ENCODE measurements around the gene OR52I1.

Gene OR52I1, protein sequence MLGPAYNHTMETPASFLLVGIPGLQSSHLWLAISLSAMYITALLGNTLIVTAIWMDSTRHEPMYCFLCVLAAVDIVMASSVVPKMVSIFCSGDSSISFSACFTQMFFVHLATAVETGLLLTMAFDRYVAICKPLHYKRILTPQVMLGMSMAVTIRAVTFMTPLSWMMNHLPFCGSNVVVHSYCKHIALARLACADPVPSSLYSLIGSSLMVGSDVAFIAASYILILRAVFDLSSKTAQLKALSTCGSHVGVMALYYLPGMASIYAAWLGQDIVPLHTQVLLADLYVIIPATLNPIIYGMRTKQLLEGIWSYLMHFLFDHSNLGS

DNA sequence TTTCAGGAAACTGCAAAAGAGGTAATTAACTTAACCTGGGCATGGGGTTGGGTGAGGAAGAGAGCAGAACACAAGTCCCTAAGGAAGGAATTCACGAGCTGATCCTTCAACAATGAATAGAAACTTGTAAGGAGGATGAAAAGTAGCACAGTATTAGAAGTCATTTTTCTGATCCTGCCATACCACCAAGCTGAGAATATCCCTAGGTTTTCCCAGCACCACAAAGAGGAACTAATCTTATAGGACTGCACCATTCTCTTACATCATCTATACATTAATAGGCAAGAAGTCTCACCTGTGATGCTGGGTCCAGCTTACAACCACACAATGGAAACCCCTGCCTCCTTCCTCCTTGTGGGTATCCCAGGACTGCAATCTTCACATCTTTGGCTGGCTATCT, at the start of gene OR52I1:
Gene OR52I1 (plus strand): TSS at position 301 of the 400 bp plus-strand sequence. CDS start 0 bp downstream, at position 301.
- in situ Hi-C loops (cut with MboI; ENCODE audit: low sequenced_read_pairs): no loop called here

DNA sequence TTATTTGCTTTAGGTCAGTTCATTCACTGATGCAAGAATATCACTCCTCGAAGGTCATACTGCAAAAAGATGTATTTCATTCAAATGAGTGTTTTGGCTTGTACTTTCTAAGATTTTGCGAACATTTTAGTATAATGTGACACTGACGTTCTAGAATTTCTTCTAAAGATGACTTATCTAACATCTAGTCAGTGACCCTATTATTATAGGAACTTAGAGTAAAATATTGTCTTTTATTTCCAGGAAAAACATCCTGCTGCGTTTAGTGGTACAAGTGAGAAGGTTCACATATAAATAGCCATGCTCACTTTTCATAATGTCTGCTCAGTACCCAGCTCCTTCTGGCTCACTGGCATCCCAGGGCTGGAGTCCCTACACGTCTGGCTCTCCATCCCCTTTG, 48.9 kb upstream of the OR52I1 start, which contains the start of gene OR52M1:
Gene OR52M1 (plus strand): TSS at position 301 of the 400 bp plus-strand sequence. CDS start 0 bp downstream, at position 301.
- in situ Hi-C loops (cut with MboI; ENCODE audit: low sequenced_read_pairs): loop anchor here (10.0 kb wide), 1 partner anchor 360 kb away; no protein-coding TSS in a partner anchor

DNA sequence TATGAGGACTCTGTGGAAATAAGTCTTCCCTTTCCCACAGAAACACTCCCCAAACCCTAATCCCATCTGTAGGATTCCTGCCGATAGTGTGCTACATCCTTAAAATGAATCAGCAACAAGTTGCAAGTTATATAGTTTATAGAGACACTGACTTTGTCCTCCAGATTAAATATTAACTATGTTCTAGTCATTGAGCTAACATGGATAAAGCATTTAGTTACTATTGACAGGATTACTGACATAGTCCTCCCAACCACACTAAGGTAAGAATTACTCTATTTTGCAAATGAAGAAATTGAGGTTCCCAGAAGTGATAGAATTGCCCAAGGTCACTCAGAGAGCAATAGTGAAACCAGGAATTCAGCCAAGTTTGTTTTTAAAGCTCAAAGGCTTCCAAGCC, 47.0 kb upstream of the OR52I1 start:
- in situ Hi-C loops (cut with MboI; ENCODE audit: low sequenced_read_pairs): loop anchor here (10.0 kb wide), 1 partner anchor 362 kb away; no protein-coding TSS in a partner anchor

DNA sequence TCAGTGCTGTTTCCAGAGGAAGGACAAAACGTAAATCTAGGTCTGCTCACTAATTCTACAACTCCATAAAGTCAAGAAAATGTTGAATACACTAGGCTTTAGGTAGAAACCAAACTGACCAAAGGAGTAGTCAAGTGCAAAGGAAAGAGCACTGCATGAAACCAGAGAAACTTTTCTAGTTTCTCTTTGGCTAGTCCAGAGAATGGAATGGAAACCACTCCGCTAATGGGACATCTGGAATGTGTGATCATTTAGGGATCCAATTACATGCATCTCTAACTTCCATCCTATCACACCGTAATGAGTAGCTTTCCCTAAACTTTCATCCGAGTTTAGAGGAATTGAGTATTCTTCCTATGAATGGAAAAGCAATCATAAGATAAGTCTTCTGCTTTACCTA, 46.4 kb upstream of the OR52I1 start:
- in situ Hi-C loops (cut with MboI; ENCODE audit: low sequenced_read_pairs): loop anchor here (10.0 kb wide), 1 partner anchor 363 kb away; no protein-coding TSS in a partner anchor

DNA sequence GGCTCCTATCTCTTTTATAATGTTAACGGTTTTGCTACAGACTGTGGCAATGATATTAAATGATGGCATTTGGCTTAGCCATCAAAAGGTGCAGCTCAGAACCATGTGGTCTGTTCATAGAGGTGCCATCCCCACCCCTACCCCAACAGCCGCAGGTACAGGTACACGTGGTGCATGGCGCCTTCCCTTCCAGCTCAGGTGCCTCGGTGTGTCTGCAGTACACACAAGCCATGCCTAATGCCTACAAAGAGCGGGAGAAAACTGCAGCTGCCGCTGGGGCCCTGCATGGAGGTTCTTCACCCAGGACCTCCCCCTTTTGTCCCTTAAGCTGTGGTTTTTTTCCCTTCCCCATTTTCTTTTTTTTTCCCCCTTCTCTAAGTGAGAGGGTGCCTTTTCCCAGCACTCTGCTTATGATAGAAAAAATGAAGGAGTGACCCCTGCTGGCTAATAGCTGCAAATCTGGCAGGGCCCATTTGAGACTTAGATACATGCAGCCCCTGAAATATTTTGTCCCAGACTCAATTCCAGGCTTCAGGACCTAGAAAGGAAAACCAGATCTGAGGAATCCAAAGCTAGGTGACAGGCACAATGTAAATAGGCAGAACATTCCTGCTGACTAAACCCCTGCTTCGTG, 42.4 kb upstream of the OR52I1 start:
- in situ Hi-C loops (cut with MboI; ENCODE audit: low sequenced_read_pairs): no loop called here

DNA sequence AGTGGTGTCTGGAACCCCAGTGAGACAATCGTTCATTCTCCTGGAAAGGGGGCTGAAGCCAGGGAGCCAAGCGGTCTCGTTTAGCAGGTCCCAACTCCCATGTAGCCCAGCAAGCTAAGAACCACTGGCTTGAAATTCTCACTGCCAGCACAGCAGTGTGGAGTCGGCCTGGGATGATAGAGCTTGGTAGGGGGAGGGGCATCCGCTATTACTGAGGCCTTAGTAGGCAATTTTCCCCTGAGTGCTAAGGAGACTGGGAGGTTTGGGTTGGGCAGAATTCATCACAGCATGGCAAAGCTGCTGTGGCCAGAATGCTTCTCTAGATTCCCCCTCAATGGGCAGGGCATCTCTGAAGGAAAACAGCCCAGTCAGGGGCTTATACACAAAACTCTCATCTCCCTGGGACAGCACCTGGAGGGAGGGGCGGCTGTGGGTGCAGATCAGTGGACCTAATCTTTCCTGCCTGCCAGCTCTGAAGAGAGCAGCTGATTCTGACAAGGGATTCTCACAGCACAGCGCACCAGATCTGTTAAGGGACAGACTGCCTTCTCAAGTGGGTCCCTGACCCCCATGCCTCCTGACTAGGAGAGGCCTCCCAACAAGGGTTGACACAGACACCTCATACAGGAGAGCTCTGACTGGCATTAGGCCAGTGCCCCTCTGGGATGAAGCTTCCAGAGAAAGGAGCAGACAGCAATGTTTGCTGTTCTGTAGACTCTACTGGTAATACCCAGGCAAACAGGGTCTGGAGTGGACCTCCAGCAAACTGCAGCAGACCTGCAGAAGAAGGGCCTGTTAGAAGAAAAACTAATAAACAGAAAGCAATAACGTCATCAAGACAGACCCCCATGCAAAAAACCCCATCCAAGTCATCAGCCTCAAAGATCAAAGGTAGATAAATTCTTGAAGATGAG, 34.1 kb upstream of the OR52I1 start:
- in situ Hi-C loops (cut with MboI; ENCODE audit: low sequenced_read_pairs): no loop called here

DNA sequence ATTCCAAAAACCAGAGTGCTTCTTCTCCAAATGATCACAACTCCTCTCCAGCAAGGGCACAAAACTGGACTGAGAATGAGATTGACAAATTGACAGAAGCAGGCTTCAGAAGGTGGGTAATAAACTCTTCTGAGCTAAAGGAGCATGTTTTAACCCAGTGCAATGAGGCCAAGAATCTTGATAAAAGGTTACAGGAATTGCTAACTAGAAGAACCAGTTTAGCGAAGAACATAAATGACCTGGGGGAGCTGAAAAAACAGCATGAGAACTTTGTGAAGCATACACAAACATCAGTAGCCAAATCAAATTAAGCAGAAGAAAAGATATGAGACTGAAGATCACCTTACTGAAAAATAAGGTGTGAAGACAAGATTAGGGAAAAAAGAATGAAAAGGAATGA, 33.4 kb upstream of the OR52I1 start:
- in situ Hi-C loops (cut with MboI; ENCODE audit: low sequenced_read_pairs): no loop called here

DNA sequence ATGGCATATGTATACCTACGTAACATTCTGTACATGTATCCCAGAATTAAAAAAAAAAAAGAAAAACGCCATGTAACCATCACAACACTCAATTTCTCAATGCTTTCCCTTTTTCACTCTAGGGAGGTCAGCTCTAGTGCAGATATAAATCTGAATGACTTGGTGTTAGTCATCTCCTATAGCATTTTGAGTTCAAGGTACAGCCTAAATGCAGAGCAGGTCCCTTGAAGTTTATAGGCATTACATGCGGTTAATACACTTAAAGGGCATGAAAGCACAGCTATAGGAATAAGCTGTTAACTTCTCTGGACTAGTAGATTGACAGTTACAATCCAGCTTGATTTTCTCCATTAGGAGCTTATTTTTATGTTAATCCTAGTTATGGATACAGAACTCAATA, 28.5 kb upstream of the OR52I1 start:
- in situ Hi-C loops (cut with MboI; ENCODE audit: low sequenced_read_pairs): no loop called here

DNA sequence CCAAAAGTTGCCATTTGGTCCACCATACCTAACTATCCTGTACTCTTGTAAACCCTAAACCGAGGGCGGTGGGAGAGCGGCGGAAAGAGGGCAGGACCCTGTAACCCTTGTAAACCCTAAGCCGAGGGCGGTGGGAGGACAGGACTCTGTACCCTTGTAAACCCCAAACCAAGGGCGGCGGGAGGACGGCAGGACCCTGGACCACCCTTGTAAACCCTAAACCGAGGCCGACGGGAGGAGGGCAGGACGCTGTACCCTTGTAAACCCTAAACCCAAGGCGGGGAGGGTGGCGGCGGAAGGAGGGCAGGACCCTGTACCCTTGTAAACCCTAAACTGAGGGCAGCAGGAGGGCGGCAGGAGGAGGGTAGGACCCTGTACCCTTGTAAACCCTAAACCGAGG, 24.8 kb upstream of the OR52I1 start:
- in situ Hi-C loops (cut with MboI; ENCODE audit: low sequenced_read_pairs): no loop called here

DNA sequence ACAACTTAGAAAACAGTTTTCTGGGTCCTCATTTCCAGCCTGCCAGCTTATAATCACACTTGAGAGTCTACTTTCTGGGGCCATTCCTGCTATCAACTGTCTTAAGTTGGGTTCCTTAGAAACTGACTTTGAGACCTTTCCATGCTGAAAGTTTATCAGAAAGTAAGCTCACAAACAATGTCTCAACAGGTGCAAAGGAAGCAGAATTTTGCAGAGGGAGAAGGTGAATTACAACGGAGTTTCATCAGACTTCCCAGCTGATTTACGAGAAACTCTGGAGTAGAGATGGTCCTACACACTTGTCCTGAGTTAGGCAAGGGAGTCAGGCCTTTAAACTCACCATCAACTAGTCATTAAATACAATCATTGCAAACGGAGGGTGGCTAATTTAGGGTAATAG, 17.0 kb upstream of the OR52I1 start:
- in situ Hi-C loops (cut with MboI; ENCODE audit: low sequenced_read_pairs): no loop called here

DNA sequence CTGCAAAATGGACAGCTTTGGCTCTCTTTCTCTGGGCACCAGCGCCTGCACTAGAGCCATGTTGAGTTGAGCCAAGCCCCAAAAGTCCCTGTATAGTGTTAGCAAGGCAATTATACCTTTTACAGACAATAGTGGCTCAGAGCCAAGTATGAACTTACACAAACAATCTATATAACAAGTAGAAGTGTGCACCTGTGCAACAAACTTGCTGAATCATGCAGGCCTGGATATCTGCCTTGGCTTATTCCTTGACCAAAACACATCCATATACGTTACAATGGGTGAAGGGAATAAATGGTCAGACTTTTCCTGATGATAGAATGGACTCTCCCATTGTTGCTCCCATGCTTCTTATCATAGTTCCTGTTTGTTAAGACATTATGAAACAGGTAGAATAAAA, 16.1 kb upstream of the OR52I1 start:
- in situ Hi-C loops (cut with MboI; ENCODE audit: low sequenced_read_pairs): no loop called here

DNA sequence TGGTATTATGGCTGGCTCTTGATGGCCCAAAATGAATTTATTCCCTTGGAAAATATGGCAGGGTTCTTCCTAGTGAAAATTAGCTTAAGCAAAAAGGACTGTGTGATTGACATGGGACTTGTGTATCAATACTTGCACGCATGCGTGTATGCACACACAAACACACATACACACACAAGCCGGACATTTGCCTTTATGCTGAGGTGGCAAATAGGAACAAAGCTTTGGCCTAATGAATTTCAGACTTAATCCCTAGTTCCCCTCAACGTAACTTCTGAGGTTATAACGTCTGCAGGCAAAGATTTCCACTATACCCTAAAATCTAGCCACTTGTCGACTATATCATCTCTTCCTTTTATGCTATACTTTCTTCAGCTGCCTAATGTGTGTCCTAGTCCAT, 15.2 kb upstream of the OR52I1 start:
- in situ Hi-C loops (cut with MboI; ENCODE audit: low sequenced_read_pairs): no loop called here

DNA sequence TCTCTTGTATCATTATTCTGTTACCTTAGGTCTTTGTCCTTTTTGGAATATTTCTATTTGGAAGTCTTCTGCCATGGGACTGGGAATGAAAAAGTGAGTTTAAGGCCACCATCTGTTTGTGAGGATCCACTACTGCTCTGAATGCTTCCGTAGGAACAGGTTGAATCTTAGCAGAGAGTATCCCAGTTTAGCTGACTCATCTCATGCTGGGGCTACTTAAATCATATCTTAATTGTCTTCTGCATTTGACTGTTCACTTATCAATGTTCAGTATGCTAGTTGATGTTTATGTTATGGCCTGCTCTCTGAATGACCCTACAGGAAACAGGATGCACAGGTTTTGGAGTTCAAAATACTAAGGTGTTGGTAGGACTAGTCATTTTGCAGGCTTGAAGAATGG, 13.7 kb upstream of the OR52I1 start:
- in situ Hi-C loops (cut with MboI; ENCODE audit: low sequenced_read_pairs): no loop called here

DNA sequence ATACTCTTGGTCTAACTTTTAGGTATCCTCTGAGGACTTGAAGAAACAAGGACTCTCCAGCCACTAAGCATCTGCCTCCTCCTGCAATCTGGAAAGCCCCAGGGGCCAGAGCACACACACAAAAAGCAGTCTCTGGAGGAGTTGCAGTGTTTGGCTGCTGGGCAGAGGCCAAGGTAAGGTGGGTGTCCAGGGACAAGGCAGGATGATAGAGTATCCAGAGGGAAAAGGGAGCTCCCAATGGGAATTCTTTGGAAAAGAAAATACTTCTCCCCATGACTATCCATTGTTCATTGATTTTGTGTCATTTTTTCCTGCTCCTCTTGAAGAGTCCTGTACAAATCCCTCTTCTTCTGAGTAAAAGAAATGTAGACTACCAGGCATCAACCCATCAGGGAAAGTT, 12.4 kb upstream of the OR52I1 start, which contains the start of gene OR52I2:
Gene OR52I2 (plus strand): TSS at position 301 of the 400 bp plus-strand sequence.
- in situ Hi-C loops (cut with MboI; ENCODE audit: low sequenced_read_pairs): no loop called here

DNA sequence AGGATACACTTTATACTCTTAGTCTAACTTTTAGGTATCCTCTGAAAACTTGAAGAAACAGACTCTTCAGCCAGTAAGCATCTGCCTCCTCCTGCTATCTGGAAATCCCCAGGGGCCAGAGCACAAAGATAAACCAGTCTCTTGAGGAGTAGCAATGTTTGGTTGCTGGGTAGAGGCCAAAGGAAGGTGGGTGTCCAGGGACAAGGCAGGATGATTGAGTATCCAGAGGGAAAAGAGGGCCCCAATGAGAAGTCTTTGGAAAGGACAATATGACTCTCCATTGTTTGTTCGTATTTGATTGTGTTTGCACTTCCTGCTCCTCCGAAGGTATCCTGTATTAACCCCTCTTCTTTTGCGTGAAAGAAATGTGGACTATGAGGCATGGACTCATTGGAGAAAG, 4.8 kb upstream of the OR52I1 start:
- in situ Hi-C loops (cut with MboI; ENCODE audit: low sequenced_read_pairs): no loop called here

DNA sequence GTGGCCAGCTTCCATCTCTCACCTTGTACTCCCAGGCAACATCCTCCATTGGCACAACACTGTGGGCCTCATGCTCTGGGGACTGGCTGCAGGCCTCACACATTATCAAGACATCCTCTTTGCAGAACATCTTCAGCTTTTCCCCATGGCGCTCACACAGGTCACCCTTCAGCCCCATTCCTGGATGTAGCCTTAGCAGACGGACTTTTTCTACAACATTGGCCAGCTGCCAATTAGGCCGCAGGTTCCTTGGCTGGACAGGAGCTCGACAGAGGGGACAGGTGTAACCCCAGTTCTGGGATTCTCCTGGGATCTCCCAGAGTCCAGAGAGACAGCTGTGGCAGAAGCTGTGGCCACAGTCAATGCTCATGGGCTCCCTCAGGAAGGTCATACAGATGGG, 11.2 kb downstream of the OR52I1 start:
- in situ Hi-C loops (cut with MboI; ENCODE audit: low sequenced_read_pairs): no loop called here

DNA sequence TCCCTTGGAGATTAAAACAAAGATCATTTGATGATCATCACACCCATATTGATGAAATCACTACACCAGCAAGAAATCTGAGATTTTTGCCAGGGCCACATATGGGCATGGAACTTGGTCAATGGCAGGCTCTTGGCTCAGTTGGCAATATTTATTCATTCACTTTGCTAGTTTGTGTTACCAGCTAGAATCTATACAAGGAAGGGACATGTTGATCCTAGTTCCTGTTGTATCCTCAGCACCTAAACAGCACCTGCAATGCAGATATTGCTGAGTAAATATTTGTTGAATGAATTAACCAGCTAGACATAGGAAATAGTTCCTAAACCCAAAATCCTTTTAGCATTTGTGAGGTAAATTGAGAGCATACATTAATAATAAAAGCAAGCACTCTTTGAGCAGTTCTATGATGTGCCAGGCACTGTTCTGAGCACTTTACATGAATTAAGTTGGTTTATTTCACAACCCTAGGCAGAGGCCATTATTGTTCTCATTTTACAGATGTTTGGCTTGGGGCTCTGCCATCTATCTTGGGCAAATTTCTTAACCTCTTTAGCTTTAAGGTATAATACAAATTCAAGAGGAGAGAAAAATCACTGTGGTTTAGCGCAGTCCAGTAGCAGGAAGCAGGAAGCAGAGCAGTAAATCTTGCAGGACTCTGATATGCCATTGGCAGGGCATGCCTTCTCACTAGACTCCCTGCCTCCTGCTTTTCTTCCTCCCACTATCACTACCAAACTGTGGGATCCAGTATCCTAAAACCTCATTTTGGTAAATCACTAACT, 12.6 kb downstream of the OR52I1 start:
- in situ Hi-C loops (cut with MboI; ENCODE audit: low sequenced_read_pairs): no loop called here

DNA sequence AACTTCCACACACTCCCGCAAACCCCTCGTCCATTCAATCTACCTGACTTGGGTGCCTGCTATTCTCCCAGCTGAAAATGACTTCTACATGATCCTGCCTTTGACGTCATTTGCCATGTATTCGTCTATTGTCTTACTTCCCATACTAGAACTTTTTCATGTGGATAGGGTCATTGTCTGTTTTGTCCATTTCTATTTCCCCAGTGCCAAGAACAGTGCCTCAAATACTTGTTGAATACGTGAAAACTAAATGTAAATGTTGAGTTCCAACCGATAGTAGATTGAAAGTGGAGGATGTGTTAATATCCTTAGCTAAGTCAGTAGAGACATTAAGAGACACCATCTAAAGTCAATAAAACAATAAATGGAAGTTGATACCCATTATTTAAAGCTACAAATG, 13.3 kb downstream of the OR52I1 start:
- in situ Hi-C loops (cut with MboI; ENCODE audit: low sequenced_read_pairs): no loop called here

DNA sequence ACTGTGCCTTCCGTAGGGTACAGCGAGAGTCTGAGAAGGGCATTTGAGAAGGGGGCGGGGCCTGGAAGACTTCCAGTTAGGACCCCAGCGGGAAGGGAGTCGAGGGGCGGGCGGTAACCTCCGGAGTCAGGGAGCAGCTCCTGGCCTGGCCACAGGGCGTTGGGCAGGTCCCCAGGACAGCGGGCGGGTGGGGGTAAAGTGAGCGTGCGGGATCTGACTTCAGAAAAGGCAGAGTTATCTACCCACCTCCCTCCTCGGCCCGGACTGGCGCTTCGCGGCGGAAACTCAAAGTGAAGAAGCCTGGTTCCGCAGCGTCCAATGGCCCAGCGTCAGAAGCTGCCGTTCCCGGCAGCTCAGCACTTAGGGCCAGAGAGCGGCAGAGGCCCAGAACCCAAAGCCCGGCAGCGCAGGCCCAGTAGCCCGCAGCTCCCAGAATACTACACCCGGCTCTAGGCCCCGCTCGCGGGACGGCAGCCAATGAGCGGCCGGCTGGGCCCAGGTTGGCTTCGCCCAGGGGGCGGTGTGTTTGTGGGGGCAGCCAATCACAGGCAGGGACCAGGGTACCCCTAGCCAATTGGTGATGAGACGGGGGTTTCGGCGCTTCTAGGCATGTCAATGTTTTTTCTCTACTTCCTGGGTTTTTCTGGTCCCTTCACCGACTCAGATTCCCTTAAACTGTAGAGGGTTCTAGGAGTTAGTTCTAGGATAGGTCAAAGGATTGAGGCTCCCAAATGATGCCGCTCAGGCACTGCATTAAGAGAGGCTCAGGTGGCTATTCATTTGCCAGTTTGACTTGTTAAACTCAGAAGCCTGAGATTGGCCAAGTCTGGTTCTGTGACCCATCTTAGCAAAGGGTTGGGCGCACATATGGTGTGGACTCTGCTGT, 14.2 kb downstream of the OR52I1 start, which contains the start of gene TRIM68:
Gene TRIM68 (minus strand): TSS at position 451 of the 886 bp plus-strand sequence. CDS start 2,727 bp downstream, outside the sequence.
- in situ Hi-C loops (cut with MboI; ENCODE audit: low sequenced_read_pairs): no loop called here

All from HL-60/S4 treated with retinoic acid at 250 ng/mL for 4 days and 3 days (cell line).